Ramos (cell line): ENCODE data around the gene SETBP1.

Experiments
- in situ Hi-C: fragments of 300-500 bp; cut with MboI; formaldehyde crosslinking; loops from one replicate; pipeline ENCODE4 v1.14.3; 2022; ENCODE audit warnings: low sequenced_read_pairs; ENCODE audit not compliant: unreplicated experiment

Gene SETBP1

DNA sequence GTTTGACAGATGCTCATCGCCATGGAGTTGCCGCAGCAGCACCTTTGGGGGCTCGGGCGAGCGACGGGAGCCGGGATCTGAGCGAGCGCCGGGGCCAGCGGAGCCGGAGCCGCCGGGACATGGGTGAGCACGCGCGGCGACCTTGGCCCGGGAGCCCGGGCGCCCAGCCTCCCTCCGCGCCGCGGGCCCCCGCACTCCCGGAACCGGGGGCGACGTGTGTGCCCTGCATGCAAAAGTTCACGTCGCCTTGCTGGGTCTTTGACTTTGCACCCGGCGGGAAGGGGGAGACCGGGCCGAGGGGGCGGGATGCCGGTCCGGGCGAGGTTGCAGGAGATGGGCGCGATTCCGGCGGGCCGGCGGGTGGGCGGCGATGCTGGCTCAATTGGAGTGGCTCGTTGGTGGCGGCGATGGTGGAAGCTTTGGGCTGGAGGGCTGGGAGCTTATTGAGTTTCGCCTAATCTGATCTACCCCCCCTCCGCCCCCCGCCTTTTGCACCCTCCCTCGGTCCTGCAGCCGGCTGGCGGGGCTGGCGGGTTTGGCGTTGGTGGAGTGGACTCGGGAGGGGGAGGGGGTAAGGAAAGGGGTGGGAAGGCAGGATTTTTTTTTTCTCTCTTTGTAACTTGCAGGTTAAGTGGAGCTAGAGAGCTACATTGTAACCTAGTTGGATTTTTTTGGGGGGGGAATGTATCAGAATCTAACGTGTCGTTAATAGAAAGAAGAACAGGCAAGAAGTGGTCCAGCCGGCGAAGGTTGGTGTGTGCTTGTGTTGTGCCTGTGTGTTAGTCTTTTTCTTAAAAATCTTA is at the start of gene SETBP1:
SETBP1 (plus strand) TSS at position 616 of the 803 bp plus-strand sequence. CDS start 20,459 bp downstream, outside the sequence.
- in situ Hi-C loops: loop anchor here (25.0 kb wide), 1 partner anchor 432 kb away; no protein-coding TSS in a partner anchor

DNA sequence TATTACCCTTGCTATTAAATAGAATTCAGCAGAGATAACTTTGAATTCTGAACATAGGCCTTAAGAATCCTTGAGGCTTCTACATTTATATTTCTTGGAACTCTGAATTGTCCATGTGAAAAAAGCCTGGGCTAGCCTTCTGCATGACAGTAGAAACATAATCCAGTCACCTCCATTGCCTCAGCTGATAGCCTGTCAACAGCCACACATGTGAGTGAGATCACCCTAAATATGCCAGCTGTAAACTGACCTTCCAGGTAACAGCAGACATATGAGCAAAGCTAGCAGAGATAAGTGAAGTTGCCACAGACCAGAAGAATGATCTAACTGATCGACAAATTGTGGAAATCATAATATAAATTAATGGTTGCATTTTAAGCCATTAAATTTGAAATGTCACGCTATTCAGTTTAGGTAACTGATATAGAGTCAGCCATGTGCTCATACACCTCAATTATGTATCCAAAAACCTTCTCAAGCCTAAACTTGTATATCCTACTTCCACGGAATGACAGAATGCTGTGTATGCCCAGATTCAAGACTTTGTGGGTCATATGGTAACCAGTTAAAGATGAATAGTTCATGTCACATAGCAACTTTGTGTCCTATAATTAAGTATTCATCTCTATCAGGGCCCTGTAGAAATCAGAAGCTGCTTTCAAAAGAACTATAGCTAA is 48.1 kb upstream of the SETBP1 start:
- in situ Hi-C loops: no loop called here

DNA sequence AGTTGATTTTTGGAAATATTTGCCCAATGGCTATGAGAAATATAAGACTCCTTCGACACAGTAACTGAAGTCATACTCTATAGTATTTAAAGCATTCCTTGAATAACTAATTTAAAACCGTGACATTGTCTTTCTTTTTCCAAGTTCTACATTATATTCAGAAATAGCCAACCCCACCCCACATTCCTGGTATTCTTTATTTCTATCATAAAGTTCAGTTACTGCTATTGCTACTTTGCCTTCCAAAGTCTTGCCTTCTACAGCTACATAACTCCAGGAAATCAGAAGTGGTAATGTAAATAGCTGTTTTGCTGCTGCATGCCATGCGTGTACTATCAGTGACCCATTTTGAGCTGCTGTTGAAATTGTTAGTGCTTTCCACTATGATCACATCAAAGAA is 45.1 kb upstream of the SETBP1 start:
- in situ Hi-C loops: no loop called here

DNA sequence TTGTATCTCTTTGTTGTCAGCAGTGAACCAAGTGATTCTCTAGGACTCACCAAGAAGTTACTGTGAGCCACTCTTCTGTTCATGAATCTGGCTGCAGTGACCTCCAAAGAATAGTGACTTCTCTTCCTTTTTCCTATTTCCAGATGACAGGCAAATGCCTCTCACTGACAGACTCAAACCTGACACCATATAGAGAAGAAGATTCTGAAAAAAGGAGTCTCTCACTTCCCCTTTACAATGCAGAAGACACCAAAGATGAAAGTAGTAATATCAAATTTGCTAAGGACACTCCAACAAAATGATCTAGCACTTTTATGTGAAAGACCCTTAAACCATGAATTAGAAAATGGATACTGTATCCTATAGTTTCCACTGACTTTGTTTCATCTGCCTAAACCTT is 44.4 kb upstream of the SETBP1 start:
- in situ Hi-C loops: no loop called here

DNA sequence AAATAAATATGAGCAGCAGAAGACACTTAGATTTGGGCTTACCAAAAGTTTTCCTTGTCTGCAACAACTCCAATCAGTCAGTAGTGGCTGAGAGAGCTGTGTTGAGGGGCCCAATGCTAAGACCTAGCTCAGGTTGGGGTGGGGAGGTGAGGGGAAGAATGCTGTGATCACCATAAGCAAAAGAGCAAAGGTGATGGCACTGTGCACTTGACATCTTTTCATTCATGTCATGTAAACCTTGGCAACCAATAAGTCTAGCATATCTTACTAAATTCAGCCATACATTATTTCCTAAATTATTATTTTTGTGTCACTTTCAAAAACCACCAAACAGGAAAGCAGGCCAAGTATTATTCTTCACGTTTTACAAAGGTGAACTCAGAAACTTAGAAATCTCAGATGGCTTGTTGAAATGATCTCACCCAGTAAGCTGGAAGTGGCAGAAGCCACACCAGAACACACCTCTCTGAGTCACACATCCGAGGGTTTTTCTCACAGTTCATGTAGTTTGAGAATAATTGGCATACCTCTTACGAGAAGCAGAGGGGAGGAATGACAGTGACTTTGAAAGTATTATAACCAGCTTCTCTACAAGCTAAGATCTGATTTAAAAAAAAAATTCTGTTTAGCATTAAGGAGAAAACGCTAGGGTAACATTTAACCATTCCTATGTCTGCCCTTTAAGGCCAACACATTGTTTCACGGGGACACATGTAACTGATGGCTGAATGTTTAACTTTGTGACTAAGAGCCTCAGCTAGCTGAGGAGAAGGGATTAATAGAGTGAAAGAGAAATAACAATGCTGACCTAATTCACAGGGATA is 43.3 kb upstream of the SETBP1 start:
- in situ Hi-C loops: no loop called here

DNA sequence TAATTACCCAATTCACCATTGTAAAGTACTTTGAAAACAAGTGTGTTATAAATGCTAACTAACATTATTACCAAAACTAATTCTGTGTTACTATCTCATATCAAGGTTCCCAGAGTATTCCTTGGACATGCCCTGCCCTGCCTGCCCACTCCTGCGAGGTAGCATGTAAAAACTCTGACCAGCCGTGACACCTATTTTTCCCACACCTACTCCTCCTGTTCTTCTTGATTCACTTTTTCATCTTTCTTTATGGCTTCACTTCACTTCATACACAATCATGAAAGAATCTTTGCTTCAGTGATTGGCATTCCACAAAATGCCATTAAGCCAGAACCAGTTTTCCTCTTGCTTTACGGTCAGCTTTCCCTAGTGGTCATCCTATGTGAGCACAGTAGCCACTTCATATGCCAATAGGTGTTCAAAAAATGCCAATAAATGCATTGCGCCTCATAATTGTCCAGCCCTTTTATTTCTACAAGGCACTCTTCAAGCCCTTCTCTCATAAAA is 42.6 kb upstream of the SETBP1 start:
- in situ Hi-C loops: no loop called here

GRCh38 chr18:44638811-44639210 is 41.9 kb upstream of the SETBP1 start:
- in situ Hi-C loops: no loop called here

- in situ Hi-C loops: no loop called here
Observed at GRCh38 chr18:44643004-44643403, 37.7 kb upstream of the SETBP1 start.

DNA sequence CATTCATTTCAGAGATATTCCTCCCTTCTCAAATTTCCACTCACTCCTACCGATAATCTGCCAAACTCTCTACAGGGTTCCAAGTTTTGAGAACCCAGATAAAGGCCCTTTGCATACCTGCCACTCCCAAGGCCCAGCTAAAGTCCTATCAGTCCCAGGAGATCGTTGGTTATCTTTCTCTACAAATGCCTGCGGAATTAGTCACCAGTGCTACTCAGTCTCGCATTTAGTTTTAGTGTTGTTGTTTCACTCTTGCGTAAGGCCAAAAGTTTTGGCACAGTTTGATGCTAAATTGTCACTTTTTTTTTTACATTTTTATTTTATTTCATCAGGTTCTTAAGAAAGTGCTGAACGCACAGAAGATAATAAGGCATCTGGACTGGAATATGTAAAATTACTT is 29.2 kb upstream of the SETBP1 start:
- in situ Hi-C loops: no loop called here

- in situ Hi-C loops: no loop called here
Observed at GRCh38 chr18:44651918-44652572, 28.6 kb upstream of the SETBP1 start.

DNA sequence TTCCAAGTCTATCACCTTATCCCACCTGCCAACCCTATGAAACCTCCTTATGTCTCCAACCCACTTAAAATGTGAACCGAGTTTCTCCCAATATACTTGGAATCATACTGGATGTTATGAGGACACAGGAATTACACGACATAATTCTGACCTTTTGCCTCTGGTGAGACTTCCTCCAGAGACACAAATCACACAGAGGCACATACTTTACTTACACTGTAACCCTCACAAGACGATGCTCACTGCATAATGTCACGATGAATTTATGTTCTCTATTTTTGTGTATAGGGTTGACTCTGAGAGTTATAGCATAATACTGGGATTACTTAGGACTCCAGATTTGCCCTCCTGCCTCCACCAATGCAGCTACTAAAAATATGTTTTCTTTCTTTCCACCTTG is 28.0 kb upstream of the SETBP1 start:
- in situ Hi-C loops: no loop called here

DNA sequence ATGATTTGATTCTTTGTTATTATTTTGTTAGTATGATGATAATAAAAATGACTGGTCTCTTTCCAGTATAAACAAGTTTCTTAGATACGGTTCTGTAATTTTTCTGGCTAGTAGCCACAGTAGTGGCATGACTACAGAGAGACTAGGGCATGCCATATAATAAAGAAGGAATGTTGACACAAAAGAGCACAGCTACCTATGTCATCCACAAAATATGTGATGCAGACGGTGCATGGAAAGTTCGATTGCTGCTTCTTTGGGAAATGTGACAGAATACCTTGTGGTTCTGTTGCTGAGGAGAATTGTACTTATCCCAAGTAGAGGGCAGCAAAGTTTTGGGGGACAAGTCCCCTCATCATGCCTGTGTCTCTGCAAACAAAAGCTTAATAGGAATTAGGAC is 26.1 kb upstream of the SETBP1 start:
- in situ Hi-C loops: no loop called here

- in situ Hi-C loops: no loop called here
Observed at GRCh38 chr18:44655435-44655834, 25.3 kb upstream of the SETBP1 start.

GRCh38 chr18:44659771-44660170 is 20.9 kb upstream of the SETBP1 start:
- in situ Hi-C loops: no loop called here

GRCh38 chr18:44668270-44668975 is 12.3 kb upstream of the SETBP1 start:
- in situ Hi-C loops: no loop called here

DNA sequence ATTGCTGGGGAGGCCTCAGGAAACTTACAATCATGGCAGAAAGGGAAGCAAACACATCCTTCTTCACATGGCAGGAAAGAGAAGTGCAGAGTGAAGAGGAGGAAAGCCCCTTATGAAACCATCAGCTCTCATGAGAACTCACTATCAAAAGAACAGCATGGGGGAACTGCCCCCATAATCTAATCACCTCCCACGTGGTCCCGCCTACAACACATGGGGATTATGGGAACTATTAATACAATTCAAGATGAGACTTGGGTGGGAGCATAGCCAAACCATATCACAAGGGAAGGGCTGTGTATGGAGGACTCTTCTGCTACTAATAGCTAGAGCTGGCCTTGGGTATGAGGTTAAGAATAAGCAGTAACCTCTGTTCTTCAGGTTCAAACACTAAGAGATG is 8.8 kb upstream of the SETBP1 start:
- in situ Hi-C loops: no loop called here

DNA sequence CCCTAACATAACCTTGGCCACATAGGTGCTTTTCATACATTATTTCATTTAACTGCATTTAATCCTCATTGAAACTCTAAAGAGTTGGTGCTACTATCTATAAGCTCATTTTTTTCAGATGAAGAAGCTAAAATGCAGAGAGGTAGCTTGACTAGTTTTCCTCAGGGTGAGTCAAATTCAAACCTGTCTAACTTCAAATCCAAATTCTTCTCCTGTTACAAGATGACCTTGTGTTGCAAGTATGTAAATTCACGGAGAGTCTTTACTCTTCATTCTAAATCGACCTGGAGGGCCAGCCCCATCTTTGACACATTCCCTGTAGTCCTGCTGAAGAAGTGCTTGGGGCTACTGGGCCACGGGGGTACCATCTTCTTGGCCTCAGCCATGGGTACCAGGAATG is 8.2 kb upstream of the SETBP1 start:
- in situ Hi-C loops: no loop called here

DNA sequence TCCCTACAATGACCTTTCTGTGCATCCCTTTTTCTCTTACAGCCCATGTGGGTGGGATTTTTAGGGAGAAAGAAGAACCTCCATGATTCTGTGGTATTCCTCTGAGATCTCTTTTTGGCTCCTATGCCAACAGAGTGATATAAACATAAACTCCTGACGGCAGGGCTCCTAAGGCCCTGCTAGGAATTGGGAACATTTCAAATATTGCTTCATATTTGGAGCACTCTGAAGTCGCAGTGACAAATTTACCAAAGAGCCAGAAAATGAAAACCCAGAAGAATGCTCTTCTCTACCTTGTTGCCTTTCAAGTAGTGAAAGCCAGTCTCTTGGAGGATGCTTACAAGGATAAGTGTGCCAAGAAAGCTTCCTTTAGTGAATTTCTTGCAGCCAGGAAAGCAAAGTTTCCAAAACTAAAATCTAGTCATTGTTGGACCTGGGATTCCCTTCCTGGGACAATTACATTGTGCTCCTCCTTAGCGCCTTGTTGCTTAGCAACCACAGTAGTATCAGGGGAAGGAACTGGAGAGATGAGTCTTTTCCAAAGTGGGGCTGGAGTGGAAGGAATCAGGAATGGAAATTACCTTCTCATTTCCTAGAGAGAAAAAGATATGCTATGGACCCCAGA is 7.3 kb upstream of the SETBP1 start:
- in situ Hi-C loops: no loop called here

DNA sequence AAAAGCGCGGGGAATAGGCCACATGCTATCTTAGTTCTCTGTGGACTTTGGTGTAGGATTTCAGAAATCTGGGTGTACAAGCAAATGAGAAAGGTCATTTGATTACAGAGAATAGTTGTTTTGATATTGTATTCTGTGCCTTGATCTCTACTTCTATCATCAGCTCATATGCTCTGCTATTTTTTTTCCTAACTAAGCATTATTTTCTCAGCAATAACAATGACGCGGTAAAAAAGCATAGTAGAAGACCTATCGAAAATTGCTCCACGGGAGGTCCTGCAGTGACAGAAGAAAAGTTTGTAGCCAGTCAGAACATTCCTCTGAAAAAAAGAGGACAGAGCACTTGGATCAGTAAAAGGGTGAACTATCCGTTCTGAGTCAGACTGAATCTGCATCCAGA is 2.8 kb upstream of the SETBP1 start:
- in situ Hi-C loops: loop anchor here (5.0 to 25.0 kb wide), 2 partner anchors 434 to 534 kb away; no protein-coding TSS in a partner anchor
